SK-N-SH (cell line): ENCODE data around the gene RPGRIP1L. TPM values are rescaled to one million over a fixed set of nuclear protein-coding genes. Genes with fewer than 3 reads are reported as not detected.

ENCODE experiments used
- CTCF ChIA-PET: fragments of 300-600, 350-600 bp; formaldehyde crosslinking; extraction: SDS; loops from one replicate; lab custom pipeline; 2021; lab: Yijun Ruan, JAX
- POLR2A ChIA-PET: fragments of 350-600 bp; sonication (Branson Sonifier 250); formaldehyde crosslinking; extraction: SDS; loops from one replicate; lab custom pipeline; 2020; ENCODE audit warnings: antibody characterized with exemption, inconsistent platforms; lab: Yijun Ruan, JAX
- DNase-seq: peaks from one replicate; pipeline ENCODE4 v3.0.0; 2012
- H2AFZ ChIP-seq: fragments of 200-600 bp; sonication (generic); 2 replicates; pipeline ENCODE4 v1.8.1; 2016; ENCODE audit warnings: antibody characterized with exemption, mild to moderate bottlenecking, low read depth
- H3F3A ChIP-seq: fragments of 200-600 bp; sonication (generic); replicated peaks from 2 replicates; pipeline ENCODE3; 2016; ENCODE audit warnings: antibody characterized with exemption, mild to moderate bottlenecking; ENCODE audit not compliant: insufficient read depth
- H3K27ac ChIP-seq, 2 experiments: fragments of 200-500 bp in 1 of 2; fragments of 200-600 bp in 1 of 2; sonication (Bioruptor generic) in 1 of 2; sonication (generic), shearing (Covaris generic) in 1 of 2; 2 replicates each; pipeline versions ENCODE4 v1.5.1 to v1.6.1; 2014 to 2016; ENCODE audit warnings: low read depth in 2 of 2, inconsistent platforms in 1 of 2, low read length in 1 of 2, mild to moderate bottlenecking in 1 of 2, mixed read lengths in 1 of 2
- H3K27me3 ChIP-seq: fragments of 200-600 bp; sonication (generic), shearing (Covaris generic); 2 replicates; pipeline ENCODE4 v1.6.1; 2016; ENCODE audit warnings: mixed run types; ENCODE audit not compliant: insufficient read depth
- H3K36me3 ChIP-seq, 2 experiments: fragments of 200-500 bp in 1 of 2; fragments of 200-600 bp in 1 of 2; sonication (Bioruptor generic) in 1 of 2; sonication (generic) in 1 of 2; replicated peaks in 1 of 2; 2 replicates each; pipeline versions ENCODE3 to v1.5.1; 2014 to 2016; ENCODE audit warnings: low read length in 1 of 2, mild to moderate bottlenecking in 1 of 2; ENCODE audit not compliant: insufficient read depth in 2 of 2, control insufficient read depth in 1 of 2
- H3K4me1 ChIP-seq, 2 experiments: fragments of 200-500 bp in 1 of 2; fragments of 200-600 bp in 1 of 2; sonication (Bioruptor generic) in 1 of 2; sonication (generic), shearing (Covaris generic) in 1 of 2; 2 replicates each; pipeline versions ENCODE4 v1.5.1 to v1.6.1; 2014 to 2016; ENCODE audit warnings: low read depth in 1 of 2, low read length in 1 of 2, mixed run types in 1 of 2; ENCODE audit not compliant: insufficient read depth in 2 of 2, control insufficient read depth in 1 of 2
- H3K4me2 ChIP-seq: fragments of 200-600 bp; sonication (generic), shearing (Covaris generic); 2 replicates; pipeline ENCODE4 v1.6.1; 2017; ENCODE audit warnings: mixed run types
- H3K4me3 ChIP-seq, 2 experiments: fragments of 200-500 bp in 1 of 2; fragments of 200-600 bp in 1 of 2; sonication (Bioruptor generic) in 1 of 2; sonication (generic), shearing (Covaris generic) in 1 of 2; 2 replicates each; pipeline versions ENCODE4 v1.5.1 to v1.8.1; 2014 to 2016; ENCODE audit warnings: low read depth in 2 of 2, inconsistent platforms in 1 of 2, low read length in 1 of 2, mild to moderate bottlenecking in 1 of 2, mixed read lengths in 1 of 2, moderate library complexity in 1 of 2
- H3K79me2 ChIP-seq: fragments of 200-600 bp; sonication (generic); 2 replicates; pipeline ENCODE4 v1.8.1; 2017; ENCODE audit warnings: mild to moderate bottlenecking; ENCODE audit not compliant: insufficient read depth
- H3K9ac ChIP-seq: fragments of 200-600 bp; sonication (generic); 2 replicates; pipeline ENCODE4 v1.6.1; 2017; ENCODE audit warnings: mixed run types
- H3K9me2 ChIP-seq: fragments of 200-600 bp; sonication (generic); 2 replicates; pipeline ENCODE4 v1.6.1; 2017; ENCODE audit warnings: mixed run types
- H3K9me3 ChIP-seq: fragments of 200-600 bp; sonication (generic); 2 replicates; pipeline ENCODE4 v1.6.1; 2017; ENCODE audit warnings: mixed run types, mild to moderate bottlenecking, moderate library complexity
- H4K20me1 ChIP-seq: fragments of 200-600 bp; sonication (generic); 2 replicates; pipeline ENCODE4 v1.6.1; 2017; ENCODE audit warnings: mild to moderate bottlenecking, mixed run types; ENCODE audit not compliant: insufficient read depth
- CHD2 ChIP-seq: fragments of 150-350 bp; IDR thresholded peaks from 2 replicates; pipeline ENCODE4 v1.6.1; 2018; ENCODE audit warnings: low read length; ENCODE audit not compliant: partially characterized antibody
- ELF1 ChIP-seq: IDR thresholded peaks from 2 replicates; pipeline ENCODE4 v1.4.0; 2012
- EP300 ChIP-seq, 2 experiments: IDR thresholded peaks; 2 replicates each; pipeline versions ENCODE4 v1.4.0 to v1.6.1; 2012; ENCODE audit warnings: borderline replicate concordance in 1 of 2, low read depth in 1 of 2, low read length in 1 of 2
- FOSL2 ChIP-seq: IDR thresholded peaks from 2 replicates; pipeline ENCODE4 v1.4.0; 2012; ENCODE audit warnings: low read depth, mild to moderate bottlenecking, moderate library complexity, borderline replicate concordance
- FOXJ3 ChIP-seq: sonication (generic); formaldehyde crosslinking; IDR thresholded peaks from 2 replicates; pipeline ENCODE4 v1.5.1; 2020; ENCODE audit warnings: mild to moderate bottlenecking, missing genetic modification reagents
- FOXM1 ChIP-seq: IDR thresholded peaks from 2 replicates; pipeline ENCODE4 v1.4.0; 2012; ENCODE audit warnings: low read depth, mild to moderate bottlenecking
- GABPA ChIP-seq: IDR thresholded peaks from 2 replicates; pipeline ENCODE4 v1.4.0; 2012; ENCODE audit warnings: low read depth, mild to moderate bottlenecking
- GATA2 ChIP-seq: sonication (generic); formaldehyde crosslinking; IDR thresholded peaks from 2 replicates; pipeline ENCODE4 v1.5.0; 2020; ENCODE audit warnings: mild to moderate bottlenecking, missing genetic modification reagents
- MEF2A ChIP-seq: IDR thresholded peaks from 2 replicates; pipeline ENCODE4 v1.4.0; 2012; ENCODE audit warnings: low read depth, borderline replicate concordance
- RCOR1 ChIP-seq: fragments of 150-350 bp; IDR thresholded peaks from 2 replicates; pipeline ENCODE4 v1.6.1; 2017; ENCODE audit warnings: antibody characterized with exemption, low read length
- RXRA ChIP-seq: IDR thresholded peaks from 2 replicates; pipeline ENCODE4 v1.4.0; 2012; ENCODE audit warnings: low read depth, mild to moderate bottlenecking, borderline replicate concordance
- TEAD4 ChIP-seq: IDR thresholded peaks from 2 replicates; pipeline ENCODE4 v1.4.0; 2012; ENCODE audit warnings: mild to moderate bottlenecking, borderline replicate concordance; ENCODE audit not compliant: insufficient read depth
- YY1 ChIP-seq: IDR thresholded peaks from 2 replicates; pipeline ENCODE4 v1.4.0; 2012; ENCODE audit warnings: low read depth, mild to moderate bottlenecking
- WGBS: methylation state at CpG from one replicate; pipeline ENCODE4 v1.1.6; 2017; ENCODE audit warnings: low lambda C conversion rate; 5-methylcytosine and 5-hydroxymethylcytosine counted together
- polyA plus RNA-seq, 3 experiments: library from polyadenylated mRNA; depleted of rRNA; stranded (reverse); fragments of >200 nt; gene quantifications; 2 replicates each; pipeline ENCODE4 v1.2.3, GENCODE V29; 2012
- TF ChIP-seq, protein P1 (sequence below): IDR thresholded peaks from 2 replicates; pipeline ENCODE4; 2012
- TF ChIP-seq, protein P2 (sequence below): fragments of 150-350 bp; IDR thresholded peaks from 2 replicates; pipeline ENCODE4 v1.6.1; 2016; ENCODE audit warnings: mild to moderate bottlenecking, low read depth, low read length
- TF ChIP-seq, protein P3 (sequence below): fragments of 200-600 bp; sonication (generic); IDR thresholded peaks from 2 replicates; pipeline ENCODE4 v1.6.1; 2017; ENCODE audit warnings: antibody characterized with exemption, mild to moderate bottlenecking, moderate library complexity
- TF ChIP-seq, protein P4 (sequence below): IDR thresholded peaks from 2 replicates; pipeline ENCODE4 v1.4.0; 2012; ENCODE audit warnings: low read depth
- TF ChIP-seq, protein P5 (sequence below): IDR thresholded peaks from 2 replicates; pipeline ENCODE4 v1.4.0; 2012; ENCODE audit warnings: low read depth, borderline replicate concordance

The RPGRIP1L gene
- polyA plus RNA-seq, 1 of the 3 experiments (the other 2 are of a cell fraction) = 5.7 TPM

DNA sequence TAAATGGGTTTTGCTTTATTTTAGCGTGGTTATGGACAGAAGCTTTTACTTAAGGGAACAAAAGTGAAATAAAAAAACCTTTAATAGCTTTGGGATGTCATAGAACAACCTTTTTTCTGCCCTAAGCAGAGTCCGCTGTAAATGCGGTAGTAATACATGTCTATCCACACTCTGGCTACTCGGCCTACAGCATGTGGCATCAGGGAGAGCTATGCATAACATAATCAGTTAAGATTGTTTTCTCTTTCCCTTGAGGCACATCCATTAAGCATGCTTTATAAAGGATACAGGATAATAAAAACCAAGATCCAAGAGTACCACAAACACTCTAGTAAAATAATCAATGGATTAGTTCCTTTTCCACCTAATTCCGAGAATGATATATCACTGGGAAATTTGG is 10.3 kb downstream of the RPGRIP1L start (continued):
- TF ChIP-seq, protein P1, sequence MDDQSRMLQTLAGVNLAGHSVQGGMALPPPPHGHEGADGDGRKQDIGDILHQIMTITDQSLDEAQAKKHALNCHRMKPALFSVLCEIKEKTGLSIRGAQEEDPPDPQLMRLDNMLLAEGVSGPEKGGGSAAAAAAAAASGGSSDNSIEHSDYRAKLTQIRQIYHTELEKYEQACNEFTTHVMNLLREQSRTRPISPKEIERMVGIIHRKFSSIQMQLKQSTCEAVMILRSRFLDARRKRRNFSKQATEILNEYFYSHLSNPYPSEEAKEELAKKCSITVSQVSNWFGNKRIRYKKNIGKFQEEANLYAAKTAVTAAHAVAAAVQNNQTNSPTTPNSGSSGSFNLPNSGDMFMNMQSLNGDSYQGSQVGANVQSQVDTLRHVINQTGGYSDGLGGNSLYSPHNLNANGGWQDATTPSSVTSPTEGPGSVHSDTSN = no peak
- no peak for TF ChIP-seq TEAD4

DNA sequence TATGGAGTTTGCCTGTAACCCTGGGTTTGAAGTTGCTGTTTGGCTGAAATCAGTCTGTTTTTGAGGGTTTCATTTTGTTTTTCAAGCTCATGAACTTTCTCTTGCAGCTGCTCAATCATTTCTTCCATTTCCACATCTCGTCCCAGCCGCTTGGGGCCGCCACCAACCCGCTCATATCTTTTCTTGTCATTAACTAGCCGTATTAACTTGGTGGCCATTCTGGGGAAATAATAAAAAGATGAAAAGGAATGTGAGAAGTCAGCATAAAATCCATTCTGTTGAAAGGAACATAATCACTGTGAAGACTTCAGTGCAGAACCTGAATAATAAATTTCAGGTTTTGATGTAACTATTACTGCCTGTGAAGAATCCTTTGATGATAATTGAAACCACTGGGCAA is 11.5 kb downstream of the RPGRIP1L start:
- H3K9me3 ChIP-seq = no peaks in the 10 kb centered on the region
- peaks cover 45 to 59% of the 10 kb centered on the region in 2 experiments for H3K36me3 ChIP-seq
- DNase-seq = no peak
- no peak overlapping the region for H2AFZ ChIP-seq
- WGBS = 86% methylated on average over 5 of the region's 5 CpGs
- no peaks in the 10 kb centered on the region for H3K79me2 ChIP-seq
- no peak overlapping the region for H3K4me3 ChIP-seq
- TF ChIP-seq, protein P2, sequence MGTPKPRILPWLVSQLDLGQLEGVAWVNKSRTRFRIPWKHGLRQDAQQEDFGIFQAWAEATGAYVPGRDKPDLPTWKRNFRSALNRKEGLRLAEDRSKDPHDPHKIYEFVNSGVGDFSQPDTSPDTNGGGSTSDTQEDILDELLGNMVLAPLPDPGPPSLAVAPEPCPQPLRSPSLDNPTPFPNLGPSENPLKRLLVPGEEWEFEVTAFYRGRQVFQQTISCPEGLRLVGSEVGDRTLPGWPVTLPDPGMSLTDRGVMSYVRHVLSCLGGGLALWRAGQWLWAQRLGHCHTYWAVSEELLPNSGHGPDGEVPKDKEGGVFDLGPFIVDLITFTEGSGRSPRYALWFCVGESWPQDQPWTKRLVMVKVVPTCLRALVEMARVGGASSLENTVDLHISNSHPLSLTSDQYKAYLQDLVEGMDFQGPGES = no peak
- no peak for TF ChIP-seq GATA2 (CRISPR knock-in tag)
- no peak for TF ChIP-seq RXRA
- TF ChIP-seq FOXJ3 = no peak
- TF ChIP-seq, protein P1 = no peak
- no peak for TF ChIP-seq MEF2A
- TF ChIP-seq, protein P3, sequence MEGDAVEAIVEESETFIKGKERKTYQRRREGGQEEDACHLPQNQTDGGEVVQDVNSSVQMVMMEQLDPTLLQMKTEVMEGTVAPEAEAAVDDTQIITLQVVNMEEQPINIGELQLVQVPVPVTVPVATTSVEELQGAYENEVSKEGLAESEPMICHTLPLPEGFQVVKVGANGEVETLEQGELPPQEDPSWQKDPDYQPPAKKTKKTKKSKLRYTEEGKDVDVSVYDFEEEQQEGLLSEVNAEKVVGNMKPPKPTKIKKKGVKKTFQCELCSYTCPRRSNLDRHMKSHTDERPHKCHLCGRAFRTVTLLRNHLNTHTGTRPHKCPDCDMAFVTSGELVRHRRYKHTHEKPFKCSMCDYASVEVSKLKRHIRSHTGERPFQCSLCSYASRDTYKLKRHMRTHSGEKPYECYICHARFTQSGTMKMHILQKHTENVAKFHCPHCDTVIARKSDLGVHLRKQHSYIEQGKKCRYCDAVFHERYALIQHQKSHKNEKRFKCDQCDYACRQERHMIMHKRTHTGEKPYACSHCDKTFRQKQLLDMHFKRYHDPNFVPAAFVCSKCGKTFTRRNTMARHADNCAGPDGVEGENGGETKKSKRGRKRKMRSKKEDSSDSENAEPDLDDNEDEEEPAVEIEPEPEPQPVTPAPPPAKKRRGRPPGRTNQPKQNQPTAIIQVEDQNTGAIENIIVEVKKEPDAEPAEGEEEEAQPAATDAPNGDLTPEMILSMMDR = no peak
- no peak for TF ChIP-seq RCOR1
- no peak for TF ChIP-seq EP300 (IDR thresholded peaks at IDR 0.05; ENCODE audit: borderline replicate concordance in 1 of 2, low read depth in 1 of 2, low read length in 1 of 2)
- no peak for TF ChIP-seq FOSL2
- TF ChIP-seq, protein P4, sequence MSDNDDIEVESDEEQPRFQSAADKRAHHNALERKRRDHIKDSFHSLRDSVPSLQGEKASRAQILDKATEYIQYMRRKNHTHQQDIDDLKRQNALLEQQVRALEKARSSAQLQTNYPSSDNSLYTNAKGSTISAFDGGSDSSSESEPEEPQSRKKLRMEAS = no peak
- TF ChIP-seq FOXM1 = no peak
- no peak for TF ChIP-seq GABPA
- no peak for TF ChIP-seq YY1
- no peak for TF ChIP-seq CHD2
- TF ChIP-seq, protein P5, sequence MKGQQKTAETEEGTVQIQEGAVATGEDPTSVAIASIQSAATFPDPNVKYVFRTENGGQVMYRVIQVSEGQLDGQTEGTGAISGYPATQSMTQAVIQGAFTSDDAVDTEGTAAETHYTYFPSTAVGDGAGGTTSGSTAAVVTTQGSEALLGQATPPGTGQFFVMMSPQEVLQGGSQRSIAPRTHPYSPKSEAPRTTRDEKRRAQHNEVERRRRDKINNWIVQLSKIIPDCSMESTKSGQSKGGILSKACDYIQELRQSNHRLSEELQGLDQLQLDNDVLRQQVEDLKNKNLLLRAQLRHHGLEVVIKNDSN = no peak
- TF ChIP-seq ELF1 = no peak
- ChIA-PET CTCF (no interaction called here), POLR2A (no interaction called here)
- no peaks in the 10 kb centered on the region for H3K27me3 ChIP-seq
- peaks cover 0 to 2% of the 10 kb centered on the region in 2 experiments; a peak in 2 of 4 replicates for H3K4me1 ChIP-seq
- peaks cover 12% of the 10 kb centered on the region for H3F3A ChIP-seq
- H3K9me2 ChIP-seq = no peaks in the 10 kb centered on the region
- H4K20me1 ChIP-seq = no peaks in the 10 kb centered on the region
- H3K4me2 ChIP-seq = no peak overlapping the region
- H3K9ac ChIP-seq = no peak overlapping the region
- no peak overlapping the region for H3K27ac ChIP-seq
